ENCODE results near the gene CDH12.

Gene CDH12

DNA sequence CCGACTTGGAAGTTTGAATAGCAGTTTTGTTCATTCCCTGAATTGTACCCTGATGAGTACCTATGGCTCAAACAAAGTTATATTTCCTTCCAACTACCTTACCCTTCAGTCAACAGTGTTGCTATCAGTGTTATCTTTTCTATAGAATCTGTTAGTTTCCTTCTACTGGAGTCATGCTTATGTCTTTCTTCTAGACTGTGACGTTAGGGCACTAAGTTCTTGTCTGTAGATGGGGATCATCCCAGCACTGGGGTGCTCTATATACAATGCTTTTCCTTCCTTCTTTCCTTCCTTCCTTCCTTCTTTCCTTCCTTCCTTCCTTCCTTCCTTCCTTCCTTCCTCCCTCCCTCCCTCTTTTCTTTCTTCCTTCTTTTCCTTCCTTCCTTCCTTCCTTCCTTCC lies 973.0 kb downstream of the CDH12 start:
- H3K4me3 ChIP-seq (ENCODE audit: low read length) = no peak overlapping the region
- no peaks in the 10 kb centered on the region for H3K4me1 ChIP-seq (ENCODE audit: low read length)
- no peak overlapping the region for H3K27ac ChIP-seq (ENCODE audit: low read length)
- no peak overlapping the region for H2AFZ ChIP-seq (ENCODE audit: low read depth, low read length)
- no peak overlapping the region for H3K9ac ChIP-seq (ENCODE audit: low read length)
- no peaks in the 10 kb centered on the region for H3K36me3 ChIP-seq (replicated peaks; ENCODE audit: low read depth, low read length)
- H3K27me3 ChIP-seq (ENCODE audit: low read depth, low read length) = no peaks in the 10 kb centered on the region
- TF ChIP-seq, protein P1, sequence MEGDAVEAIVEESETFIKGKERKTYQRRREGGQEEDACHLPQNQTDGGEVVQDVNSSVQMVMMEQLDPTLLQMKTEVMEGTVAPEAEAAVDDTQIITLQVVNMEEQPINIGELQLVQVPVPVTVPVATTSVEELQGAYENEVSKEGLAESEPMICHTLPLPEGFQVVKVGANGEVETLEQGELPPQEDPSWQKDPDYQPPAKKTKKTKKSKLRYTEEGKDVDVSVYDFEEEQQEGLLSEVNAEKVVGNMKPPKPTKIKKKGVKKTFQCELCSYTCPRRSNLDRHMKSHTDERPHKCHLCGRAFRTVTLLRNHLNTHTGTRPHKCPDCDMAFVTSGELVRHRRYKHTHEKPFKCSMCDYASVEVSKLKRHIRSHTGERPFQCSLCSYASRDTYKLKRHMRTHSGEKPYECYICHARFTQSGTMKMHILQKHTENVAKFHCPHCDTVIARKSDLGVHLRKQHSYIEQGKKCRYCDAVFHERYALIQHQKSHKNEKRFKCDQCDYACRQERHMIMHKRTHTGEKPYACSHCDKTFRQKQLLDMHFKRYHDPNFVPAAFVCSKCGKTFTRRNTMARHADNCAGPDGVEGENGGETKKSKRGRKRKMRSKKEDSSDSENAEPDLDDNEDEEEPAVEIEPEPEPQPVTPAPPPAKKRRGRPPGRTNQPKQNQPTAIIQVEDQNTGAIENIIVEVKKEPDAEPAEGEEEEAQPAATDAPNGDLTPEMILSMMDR (IDR thresholded peaks at IDR 0.05; ENCODE audit: low read depth, low read length) = no peak
- TF ChIP-seq EZH2phosphoT487 (IDR thresholded peaks at IDR 0.05; ENCODE audit: low read depth) = no peak
- H3K79me2 ChIP-seq (ENCODE audit: low read length) = no peaks in the 10 kb centered on the region
- no peaks in the 10 kb centered on the region for H3K9me3 ChIP-seq (ENCODE audit: insufficient read depth, low read length)
- H3K4me2 ChIP-seq (ENCODE audit: low read length) = no peak overlapping the region
- no peaks in the 10 kb centered on the region for H4K20me1 ChIP-seq (ENCODE audit: insufficient read depth, low read length)

DNA sequence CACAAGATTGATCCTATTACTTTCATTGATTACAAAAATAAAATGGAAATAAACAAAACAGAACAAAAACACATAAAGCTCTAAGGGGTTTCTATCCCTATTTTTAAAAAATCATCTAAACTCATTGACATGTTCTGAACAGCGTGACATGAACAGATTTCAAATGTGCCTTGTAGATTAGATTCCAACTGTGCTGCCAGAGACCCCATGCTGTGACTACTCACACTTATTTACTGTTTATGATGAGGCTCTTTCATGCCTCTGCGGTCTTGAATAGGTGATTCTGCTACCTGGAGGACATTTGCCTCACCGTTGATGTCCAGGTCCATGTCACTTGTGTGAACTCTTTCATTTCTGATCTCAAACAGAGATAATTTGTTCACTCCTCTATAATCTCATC lies 990.2 kb downstream of the CDH12 start:
- Histone ChIP-seq H3K4me3 (ENCODE audit: low read length) (no peak overlapping the region), H4K20me1 (ENCODE audit: insufficient read depth, low read length) (no peaks in the 10 kb centered on the region), H3K9me3 (ENCODE audit: insufficient read depth, low read length) (no peaks in the 10 kb centered on the region), H3K27me3 (ENCODE audit: low read depth, low read length) (no peaks in the 10 kb centered on the region), H3K36me3 (replicated peaks; ENCODE audit: low read depth, low read length) (no peaks in the 10 kb centered on the region), H3K27ac (ENCODE audit: low read length) (no peak overlapping the region), H3K9ac (ENCODE audit: low read length) (no peak overlapping the region), H3K4me1 (ENCODE audit: low read length) (no peaks in the 10 kb centered on the region), H2AFZ (ENCODE audit: low read depth, low read length) (no peak overlapping the region), H3K79me2 (ENCODE audit: low read length) (no peaks in the 10 kb centered on the region), H3K4me2 (ENCODE audit: low read length) (no peak overlapping the region)
- TF ChIP-seq, protein P1 (IDR thresholded peaks at IDR 0.05; ENCODE audit: low read depth, low read length) = no peak
- no peak for TF ChIP-seq EZH2phosphoT487 (IDR thresholded peaks at IDR 0.05; ENCODE audit: low read depth)

DNA sequence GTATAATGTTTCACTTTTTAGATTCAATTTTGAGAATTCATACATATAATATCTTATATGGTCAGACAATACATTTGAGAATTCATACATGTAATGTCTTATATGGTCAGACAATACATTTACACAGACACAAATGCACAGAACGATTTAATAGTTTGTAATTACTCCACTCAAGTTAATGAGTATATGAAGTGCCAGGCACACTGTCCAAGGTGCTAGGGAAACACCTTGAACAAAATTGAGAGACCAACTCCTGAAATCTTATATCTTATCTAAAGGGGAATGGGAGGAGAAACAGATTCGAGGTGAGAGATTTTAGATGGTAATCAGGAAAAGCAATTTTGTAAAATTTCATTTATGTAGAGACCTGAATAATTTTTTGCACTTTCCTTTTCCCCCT lies 994.7 kb downstream of the CDH12 start:
- no peak overlapping the region for H3K27ac ChIP-seq (ENCODE audit: low read length)
- H3K4me2 ChIP-seq (ENCODE audit: low read length) = no peak overlapping the region
- H4K20me1 ChIP-seq (ENCODE audit: insufficient read depth, low read length) = no peaks in the 10 kb centered on the region
- H3K27me3 ChIP-seq (ENCODE audit: low read depth, low read length) = no peaks in the 10 kb centered on the region
- no peaks in the 10 kb centered on the region for H3K36me3 ChIP-seq (replicated peaks; ENCODE audit: low read depth, low read length)
- no peak overlapping the region for H3K4me3 ChIP-seq (ENCODE audit: low read length)
- H2AFZ ChIP-seq (ENCODE audit: low read depth, low read length) = no peak overlapping the region
- H3K79me2 ChIP-seq (ENCODE audit: low read length) = no peaks in the 10 kb centered on the region
- no peaks in the 10 kb centered on the region for H3K4me1 ChIP-seq (ENCODE audit: low read length)
- TF ChIP-seq, protein P1 (IDR thresholded peaks at IDR 0.05; ENCODE audit: low read depth, low read length) = no peak
- TF ChIP-seq EZH2phosphoT487 (IDR thresholded peaks at IDR 0.05; ENCODE audit: low read depth) = no peak
- H3K9me3 ChIP-seq (ENCODE audit: insufficient read depth, low read length) = no peaks in the 10 kb centered on the region
- H3K9ac ChIP-seq (ENCODE audit: low read length) = no peak overlapping the region

DNA sequence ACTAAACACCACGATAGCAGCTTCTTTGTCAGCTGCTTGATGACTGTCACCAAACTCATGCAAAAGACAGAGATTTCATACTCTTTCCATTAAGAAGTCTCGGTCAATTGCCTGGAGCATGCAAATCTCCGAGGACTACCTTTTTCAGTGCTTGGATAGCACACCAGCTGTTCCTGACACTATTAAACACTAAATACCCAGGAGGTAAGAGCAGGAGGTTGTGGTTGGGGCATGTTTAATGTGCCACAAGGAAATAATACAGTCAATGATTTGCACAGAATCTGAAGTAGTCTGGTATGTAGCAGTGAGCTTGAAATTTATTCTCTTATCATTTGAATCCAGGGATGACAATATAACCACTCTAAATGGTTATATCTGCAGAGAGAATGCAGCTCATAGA lies 996.2 kb downstream of the CDH12 start:
- Histone ChIP-seq H3K27me3 (ENCODE audit: low read depth, low read length) (no peaks in the 10 kb centered on the region), H3K4me3 (ENCODE audit: low read length) (no peak overlapping the region), H4K20me1 (ENCODE audit: insufficient read depth, low read length) (no peaks in the 10 kb centered on the region), H3K4me2 (ENCODE audit: low read length) (no peak overlapping the region), H3K79me2 (ENCODE audit: low read length) (no peaks in the 10 kb centered on the region), H3K4me1 (ENCODE audit: low read length) (no peaks in the 10 kb centered on the region), H3K9ac (ENCODE audit: low read length) (no peak overlapping the region), H3K9me3 (ENCODE audit: insufficient read depth, low read length) (no peaks in the 10 kb centered on the region), H3K36me3 (replicated peaks; ENCODE audit: low read depth, low read length) (no peaks in the 10 kb centered on the region), H3K27ac (ENCODE audit: low read length) (no peak overlapping the region), H2AFZ (ENCODE audit: low read depth, low read length) (no peak overlapping the region)
- TF ChIP-seq EZH2phosphoT487 (IDR thresholded peaks at IDR 0.05; ENCODE audit: low read depth) = no peak
- TF ChIP-seq, protein P1 (IDR thresholded peaks at IDR 0.05; ENCODE audit: low read depth, low read length) = no peak
